Measurements from ENCODE around the gene SYNGR3. TPM values are rescaled to one million over a fixed set of nuclear protein-coding genes. Genes with fewer than 3 reads are reported as not detected.
"Not testable (repeated sequence)": the region's sequence is repeated elsewhere in the genome, so short reads cannot be mapped to it uniquely, and the experiment has no call there.

The SYNGR3 gene
- total RNA-seq, 1 donor from 2014 or later: 11.3 TPM

DNA sequence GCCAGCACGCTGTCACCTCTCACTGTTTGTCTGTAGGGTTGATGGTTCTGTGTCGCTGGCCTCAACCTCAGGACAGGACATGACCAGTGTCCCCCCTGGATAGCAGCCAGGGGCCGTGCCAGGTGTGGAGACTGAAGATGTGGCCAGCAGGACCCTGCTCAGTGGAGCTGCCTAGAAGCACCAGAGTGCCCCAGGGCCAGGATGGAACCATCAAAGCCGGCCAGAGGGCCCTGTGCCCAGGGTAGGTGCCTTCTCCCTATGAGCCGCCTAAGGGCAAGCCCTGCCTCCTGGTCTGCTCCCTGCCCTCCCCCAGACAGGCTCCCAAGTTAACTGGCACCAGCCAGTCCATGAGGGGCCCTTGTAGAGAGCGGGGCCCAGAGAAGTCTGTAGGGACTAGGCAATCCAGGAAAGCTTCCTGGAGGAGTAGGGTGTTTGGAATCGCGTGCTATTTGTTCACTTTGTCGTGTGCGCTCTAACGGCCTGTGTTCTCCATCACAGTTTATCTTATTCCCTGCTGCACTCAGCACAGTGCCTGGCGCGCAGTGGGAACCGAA is 31.0 kb upstream of the SYNGR3 start:
- peak; percentile 1 for ATAC-seq (ENCODE audit: low read depth)
- H3K4me3 Mint-ChIP-seq: peak overlapping the region; percentile 67
- peaks cover 35% of the 10 kb centered on the region for H3K36me3 Mint-ChIP-seq (ENCODE audit: low read depth)
- H3K9me3 Mint-ChIP-seq: no peaks in the 10 kb centered on the region
- intact Hi-C loops (cut with micrococcal nuclease): loop anchor here (1.0 kb wide), 3 partner anchors 15 to 182 kb away; partner anchors contain the start of genes MSRB1, NTHL1 and TSC2
- CTCF ChIA-PET: no interaction called here
- no peak for DNase-seq
- no peak overlapping the region for H3K27ac Mint-ChIP-seq
- H3K27me3 Mint-ChIP-seq: no peaks in the 10 kb centered on the region
- TF ChIP-seq, protein P1, sequence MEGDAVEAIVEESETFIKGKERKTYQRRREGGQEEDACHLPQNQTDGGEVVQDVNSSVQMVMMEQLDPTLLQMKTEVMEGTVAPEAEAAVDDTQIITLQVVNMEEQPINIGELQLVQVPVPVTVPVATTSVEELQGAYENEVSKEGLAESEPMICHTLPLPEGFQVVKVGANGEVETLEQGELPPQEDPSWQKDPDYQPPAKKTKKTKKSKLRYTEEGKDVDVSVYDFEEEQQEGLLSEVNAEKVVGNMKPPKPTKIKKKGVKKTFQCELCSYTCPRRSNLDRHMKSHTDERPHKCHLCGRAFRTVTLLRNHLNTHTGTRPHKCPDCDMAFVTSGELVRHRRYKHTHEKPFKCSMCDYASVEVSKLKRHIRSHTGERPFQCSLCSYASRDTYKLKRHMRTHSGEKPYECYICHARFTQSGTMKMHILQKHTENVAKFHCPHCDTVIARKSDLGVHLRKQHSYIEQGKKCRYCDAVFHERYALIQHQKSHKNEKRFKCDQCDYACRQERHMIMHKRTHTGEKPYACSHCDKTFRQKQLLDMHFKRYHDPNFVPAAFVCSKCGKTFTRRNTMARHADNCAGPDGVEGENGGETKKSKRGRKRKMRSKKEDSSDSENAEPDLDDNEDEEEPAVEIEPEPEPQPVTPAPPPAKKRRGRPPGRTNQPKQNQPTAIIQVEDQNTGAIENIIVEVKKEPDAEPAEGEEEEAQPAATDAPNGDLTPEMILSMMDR (IDR thresholded peaks at IDR 0.05): no peak
- POLR2A ChIA-PET: interaction anchor here (2.3 to 9.7 kb wide), 4 partner anchors 13 to 196 kb away, joined by 13 to 351 read pairs (median 38); partner anchors contain the start of genes GFER, MSRB1, NOXO1 and SYNGR3
- peaks cover 44% of the 10 kb centered on the region for H3K4me1 Mint-ChIP-seq

GRCh38 chr16:1959269-1960039 is 30.3 kb upstream of the SYNGR3 start, which contains the start of gene NDUFB10:
Gene NDUFB10 (plus strand): TSS chr16:1959538. CDS start chr16:1959625, 87 bp downstream.
- Mint-ChIP-seq H3K4me1 (peaks cover 49% of the 10 kb centered on the region), H3K36me3 (ENCODE audit: low read depth) (peaks cover 40% of the 10 kb centered on the region), H3K4me3 (peak within 1 kb of the TSS; percentile 91), H3K27me3 (no peaks in the 10 kb centered on the region), H3K27ac (peak within 1 kb of the TSS; percentile 86), H3K9me3 (no peaks in the 10 kb centered on the region)
- CTCF ChIA-PET: no interaction called here
- POLR2A ChIA-PET: interaction anchor here (0.9 to 9.7 kb wide), 7 partner anchors 12 to 908 kb away, joined by 3 to 351 read pairs (median 13); partner anchors contain the start of genes GFER, MSRB1, NOXO1 and SYNGR3
- intact Hi-C loops (cut with micrococcal nuclease): loop anchor here (1.0 to 10.0 kb wide), 5 partner anchors 16 to 1195 kb away; partner anchors contain the start of genes MSRB1, NTHL1, RNPS1 and TSC2
- DNase-seq (peak; percentile 96), ATAC-seq (ENCODE audit: low read depth) (peak; percentile 86)
- TF ChIP-seq, protein P1 (IDR thresholded peaks at IDR 0.05): no peak

- DNase-seq: peak; percentile 25
- Mint-ChIP-seq H3K27me3 (no peaks in the 10 kb centered on the region), H3K9me3 (no peaks in the 10 kb centered on the region), H3K4me3 (peak overlapping the region; percentile 91), H3K27ac (peak overlapping the region; percentile 86), H3K36me3 (ENCODE audit: low read depth) (peaks cover 45% of the 10 kb centered on the region), H3K4me1 (peaks cover 55% of the 10 kb centered on the region)
- ChIA-PET POLR2A (interaction anchor here (0.5 to 9.7 kb wide), 13 partner anchors 8 to 1198 kb away, joined by 3 to 351 read pairs (median 5); partner anchors contain the start of genes ECI1, GFER, MSRB1 and NOXO1), CTCF (no interaction called here)
- TF ChIP-seq, protein P1 (IDR thresholded peaks at IDR 0.05): no peak
- intact Hi-C loops (cut with micrococcal nuclease): loop anchor here (5.0 to 10.0 kb wide), 2 partner anchors 306 to 1194 kb away; partner anchors contain the start of gene RNPS1
- no peak for ATAC-seq (ENCODE audit: low read depth)
Observed at GRCh38 chr16:1960665-1961630, 28.8 kb upstream of the SYNGR3 start.

DNA sequence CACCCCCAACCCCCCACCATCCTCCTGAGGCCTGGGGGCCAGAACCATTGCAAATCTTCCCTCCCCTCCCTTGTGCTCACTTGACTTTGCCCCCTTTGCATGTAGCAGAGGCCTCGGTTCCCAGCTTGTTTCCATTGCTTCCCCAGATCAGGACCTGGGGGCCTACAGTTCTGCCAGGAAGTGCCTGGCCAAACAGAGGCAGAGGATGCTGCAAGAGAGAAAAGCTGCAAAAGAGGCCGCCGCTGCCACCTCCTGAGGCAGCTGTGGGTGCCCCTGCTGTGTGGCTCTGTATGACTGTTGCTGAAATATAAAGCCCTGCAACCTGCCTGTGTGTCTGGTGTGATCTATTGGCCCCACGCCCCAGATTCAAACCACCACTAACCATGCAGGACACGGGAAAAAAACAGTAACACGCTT is 28.1 kb upstream of the SYNGR3 start:
- ChIA-PET POLR2A (interaction anchor here (0.6 to 9.7 kb wide), 6 partner anchors 10 to 1560 kb away, joined by 3 to 351 read pairs (median 4); partner anchors contain the start of genes DECR2, GFER, MSRB1 and NOXO1), CTCF (no interaction called here)
- Mint-ChIP-seq H3K4me3 (peak overlapping the region; percentile 48), H3K27me3 (no peaks in the 10 kb centered on the region), H3K36me3 (ENCODE audit: low read depth) (peaks cover 45% of the 10 kb centered on the region), H3K27ac (no peak overlapping the region), H3K4me1 (peaks cover 55% of the 10 kb centered on the region), H3K9me3 (no peaks in the 10 kb centered on the region)
- TF ChIP-seq, protein P1 (IDR thresholded peaks at IDR 0.05): no peak
- DNase-seq (no peak), ATAC-seq (ENCODE audit: low read depth) (no peak)
- intact Hi-C loops (cut with micrococcal nuclease): loop anchor here (5.0 to 10.0 kb wide), 2 partner anchors 306 to 1193 kb away; partner anchors contain the start of gene RNPS1

GRCh38 chr16:1962161-1963153 is 27.3 kb upstream of the SYNGR3 start:
- POLR2A ChIA-PET: interaction anchor here (0.6 to 9.7 kb wide), 6 partner anchors 9 to 1561 kb away, joined by 3 to 351 read pairs (median 4); partner anchors contain the start of genes DECR2, GFER, MSRB1 and NOXO1
- peak overlapping the region; percentile 90 for H3K27ac Mint-ChIP-seq
- intact Hi-C loops (cut with micrococcal nuclease): loop anchor here (5.0 to 10.0 kb wide), 2 partner anchors 305 to 1192 kb away; partner anchors contain the start of gene RNPS1

More at GRCh38 chr16:1962161-1963153, 27.3 kb upstream of the SYNGR3 start:
- Mint-ChIP-seq H3K4me1 (peaks cover 55% of the 10 kb centered on the region), H3K4me3 (peak overlapping the region; percentile 92), H3K36me3 (ENCODE audit: low read depth) (peaks cover 45% of the 10 kb centered on the region)
- H3K9me3 Mint-ChIP-seq; CTCF ChIA-PET; DNase-seq; H3K27me3 Mint-ChIP-seq; ATAC-seq (ENCODE audit: low read depth): not testable (repeated sequence)

Data from activated B cell treated with CpG ODN at 0.5 μM for 24 hours (primary cell).